Karpas-422 (cell line): ENCODE results near the gene ERLIN1. TPM values are rescaled to one million over a fixed set of nuclear protein-coding genes. Genes with fewer than 3 reads are reported as not detected.

Experiments
- DNase-seq: peaks from one replicate; pipeline ENCODE4 v3.0.0-alpha.2; 2015
- H2AFZ ChIP-seq: fragments of 200-600 bp; sonication (generic); 2 replicates; pipeline ENCODE4 v1.6.1; 2014; ENCODE audit warnings: antibody characterized with exemption, low read length, mixed read lengths
- H3K27ac ChIP-seq: fragments of 200-600 bp; sonication (generic); 2 replicates; pipeline ENCODE4 v1.5.1; 2014; ENCODE audit warnings: mild to moderate bottlenecking, low read length, moderate library complexity
- H3K27me3 ChIP-seq: fragments of 200-600 bp; sonication (generic); 2 replicates; pipeline ENCODE4 v1.6.1; 2014; ENCODE audit warnings: low read length, mixed read lengths
- H3K36me3 ChIP-seq: fragments of 200-600 bp; sonication (generic); 2 replicates; pipeline ENCODE4 v1.6.1; 2014; ENCODE audit warnings: low read length, mixed read lengths; ENCODE audit not compliant: insufficient read depth
- H3K4me1 ChIP-seq: fragments of 200-600 bp; sonication (generic); 2 replicates; pipeline ENCODE4 v1.6.1; 2014; ENCODE audit warnings: mild to moderate bottlenecking, low read length, mixed read lengths
- H3K4me2 ChIP-seq: fragments of 200-600 bp; sonication (generic); 2 replicates; pipeline ENCODE4 v1.6.1; 2014; ENCODE audit warnings: low read length, low read depth, mild to moderate bottlenecking; ENCODE audit not compliant: poor library complexity, severe bottlenecking
- H3K4me3 ChIP-seq: fragments of 200-600 bp; sonication (generic); 2 replicates; pipeline ENCODE4 v1.5.1; 2014; ENCODE audit warnings: mild to moderate bottlenecking, antibody characterized with exemption, low read length, mixed read lengths
- H3K79me2 ChIP-seq: fragments of 200-600 bp; sonication (generic); 2 replicates; pipeline ENCODE4 v1.6.1; 2014; ENCODE audit warnings: mild to moderate bottlenecking, low read length, mixed read lengths
- H3K9ac ChIP-seq: fragments of 200-600 bp; sonication (generic); 2 replicates; pipeline ENCODE4 v1.6.0; 2014; ENCODE audit warnings: low read length
- H3K9me2 ChIP-seq: fragments of 200-600 bp; sonication (generic), shearing (Covaris generic); replicated peaks from 2 replicates; pipeline ENCODE4 v1.6.0; 2014; ENCODE audit warnings: mild to moderate bottlenecking, low read length, moderate library complexity; ENCODE audit not compliant: insufficient read depth
- H3K9me3 ChIP-seq: fragments of 300-700, 200-600 bp; sonication (generic); 2 replicates; pipeline ENCODE4 v1.6.1; 2014; ENCODE audit warnings: low read length, mixed read lengths
- H4K20me1 ChIP-seq: fragments of 200-600 bp; sonication (generic); 2 replicates; pipeline ENCODE4 v1.6.1; 2014; ENCODE audit warnings: mild to moderate bottlenecking, antibody characterized with exemption, low read length, low read depth; ENCODE audit not compliant: insufficient read depth
- total RNA-seq: library from RNA; depleted of rRNA; stranded (reverse); fragments of >200 nt; shearing (Covaris generic); gene quantifications from 2 replicates; pipeline ENCODE4 v1.2.3, GENCODE V29; 2014; ENCODE audit warnings: low replicate concordance

ERLIN1 gene
- total RNA-seq, 1 experiment from 2014 or later = 8.3 TPM

GRCh38 chr10:100151723-100152300, 34.0 kb downstream of the ERLIN1 start:
- Histone ChIP-seq H3K27ac (no peak overlapping the region), H3K79me2 (peaks cover 7% of the 10 kb centered on the region), H3K9me2 (no peaks in the 10 kb centered on the region), H4K20me1 (peaks cover 13% of the 10 kb centered on the region; the same call in 1 of the 2 replicates), H3K4me2 (no peak overlapping the region), H3K36me3 (peaks cover 58% of the 10 kb centered on the region), H3K9me3 (no peaks in the 10 kb centered on the region), H3K4me1 (no peaks in the 10 kb centered on the region; the same call in 1 of the 2 replicates), H2AFZ (no peak overlapping the region), H3K27me3 (no peaks in the 10 kb centered on the region), H3K4me3 (no peak overlapping the region), H3K9ac (no peak overlapping the region)
- DNase-seq = no peak

- Histone ChIP-seq H3K4me3 (no peak overlapping the region), H3K4me2 (no peak overlapping the region), H3K27ac (no peak overlapping the region), H3K9ac (no peak overlapping the region), H3K9me2 (no peaks in the 10 kb centered on the region), H4K20me1 (peaks cover 13% of the 10 kb centered on the region; the same call in 1 of the 2 replicates), H3K79me2 (no peaks in the 10 kb centered on the region), H3K36me3 (peaks cover 33% of the 10 kb centered on the region), H3K27me3 (no peaks in the 10 kb centered on the region), H3K4me1 (no peaks in the 10 kb centered on the region; the same call in 1 of the 2 replicates), H3K9me3 (no peaks in the 10 kb centered on the region), H2AFZ (no peak overlapping the region)
- DNase-seq = no peak
Measured at GRCh38 chr10:100148353-100149211, 37.2 kb downstream of the ERLIN1 start.

GRCh38 chr10:100146875-100147650, 38.8 kb downstream of the ERLIN1 start:
- Histone ChIP-seq H3K9me3 (no peaks in the 10 kb centered on the region), H3K36me3 (peaks cover 21% of the 10 kb centered on the region), H3K27ac (no peak overlapping the region), H4K20me1 (peaks cover 13% of the 10 kb centered on the region; the same call in 1 of the 2 replicates), H3K4me2 (no peak overlapping the region), H3K9me2 (no peaks in the 10 kb centered on the region), H3K4me3 (no peak overlapping the region), H2AFZ (no peak overlapping the region), H3K9ac (no peak overlapping the region), H3K4me1 (no peaks in the 10 kb centered on the region; the same call in 1 of the 2 replicates), H3K79me2 (no peaks in the 10 kb centered on the region), H3K27me3 (no peaks in the 10 kb centered on the region)
- no peak for DNase-seq

GRCh38 chr10:100146398-100146797, 39.4 kb downstream of the ERLIN1 start:
- Histone ChIP-seq H2AFZ (no peak overlapping the region), H3K4me3 (no peak overlapping the region), H3K4me1 (no peaks in the 10 kb centered on the region; the same call in 1 of the 2 replicates), H3K4me2 (no peak overlapping the region), H3K27me3 (no peaks in the 10 kb centered on the region), H3K9me3 (no peaks in the 10 kb centered on the region), H3K79me2 (no peaks in the 10 kb centered on the region), H3K9me2 (no peaks in the 10 kb centered on the region), H3K27ac (no peak overlapping the region), H3K9ac (no peak overlapping the region), H3K36me3 (peaks cover 14% of the 10 kb centered on the region), H4K20me1 (peaks cover 13% of the 10 kb centered on the region; the same call in 1 of the 2 replicates)
- DNase-seq = no peak

GRCh38 chr10:100143756-100144155, 42.1 kb downstream of the ERLIN1 start:
- no peaks in the 10 kb centered on the region for H3K79me2 ChIP-seq
- DNase-seq = no peak
- no peaks in the 10 kb centered on the region for H3K9me3 ChIP-seq
- H2AFZ ChIP-seq = no peak overlapping the region
- no peak overlapping the region for H3K27ac ChIP-seq
- H3K4me2 ChIP-seq = no peak overlapping the region
- no peaks in the 10 kb centered on the region for H3K27me3 ChIP-seq
- no peaks in the 10 kb centered on the region for H3K36me3 ChIP-seq
- no peaks in the 10 kb centered on the region for H3K9me2 ChIP-seq
- 0 out of 2 replicates have a peak, but pooled peaks cover 4% of the 10 kb centered on the region for H4K20me1 ChIP-seq
- no peaks in the 10 kb centered on the region; the same call in 1 of the 2 replicates for H3K4me1 ChIP-seq
- no peak overlapping the region for H3K9ac ChIP-seq
- no peak overlapping the region for H3K4me3 ChIP-seq

GRCh38 chr10:100141446-100142087, 44.3 kb downstream of the ERLIN1 start:
- Histone ChIP-seq H3K36me3 (no peaks in the 10 kb centered on the region), H3K4me3 (no peak overlapping the region), H3K9me2 (no peaks in the 10 kb centered on the region), H3K27me3 (no peaks in the 10 kb centered on the region), H3K27ac (no peak overlapping the region), H3K79me2 (no peaks in the 10 kb centered on the region), H4K20me1 (no peaks in the 10 kb centered on the region), H3K9ac (no peak overlapping the region), H3K9me3 (no peaks in the 10 kb centered on the region), H3K4me1 (no peaks in the 10 kb centered on the region), H2AFZ (no peak overlapping the region), H3K4me2 (no peak overlapping the region)
- DNase-seq = no peak

GRCh38 chr10:100140070-100140469, 45.8 kb downstream of the ERLIN1 start:
- Histone ChIP-seq H3K36me3 (no peaks in the 10 kb centered on the region), H3K27ac (no peak overlapping the region), H3K9me2 (no peaks in the 10 kb centered on the region), H3K27me3 (no peaks in the 10 kb centered on the region), H2AFZ (no peak overlapping the region), H3K9me3 (no peaks in the 10 kb centered on the region), H3K4me3 (no peak overlapping the region), H3K79me2 (no peaks in the 10 kb centered on the region), H4K20me1 (no peaks in the 10 kb centered on the region), H3K4me2 (no peak overlapping the region), H3K9ac (no peak overlapping the region), H3K4me1 (no peaks in the 10 kb centered on the region)
- no peak for DNase-seq
